NCI-H2196 (cell line): ENCODE results near the gene ZSCAN10.
"Not testable (repeated sequence)": the region's sequence is repeated elsewhere in the genome, so short reads cannot be mapped to it uniquely, and the experiment has no call there.

Experiments
- DNase-seq: peaks from one replicate; lab custom pipeline; 2025; ENCODE audit not compliant: unreplicated experiment; lab: John Stamatoyannopoulos, UW

ZSCAN10 gene

GRCh38 chr16:3098459-3099394, at the start of gene ZSCAN10:
TSS of gene ZSCAN10 (minus strand) at chr16:3099294. CDS start at chr16:3092937, 6,357 bp downstream.
- no peak for DNase-seq

GRCh38 chr16:3148256-3149192, 49.4 kb upstream of the ZSCAN10 start:
- no peak for DNase-seq

GRCh38 chr16:3147757-3148104, 48.6 kb upstream of the ZSCAN10 start:
- no peak for DNase-seq

GRCh38 chr16:3147046-3147756, 48.1 kb upstream of the ZSCAN10 start:
- no peak for DNase-seq

GRCh38 chr16:3145660-3146059, 46.6 kb upstream of the ZSCAN10 start:
- DNase-seq: no peak

- no peak for DNase-seq
Observed at GRCh38 chr16:3145151-3145550, 46.1 kb upstream of the ZSCAN10 start.

GRCh38 chr16:3144321-3144983, 45.4 kb upstream of the ZSCAN10 start:
- no peak for DNase-seq

- no peak for DNase-seq
Observed at GRCh38 chr16:3143598-3144320, 44.7 kb upstream of the ZSCAN10 start.

GRCh38 chr16:3143189-3143588, 44.1 kb upstream of the ZSCAN10 start:
- DNase-seq: no peak

GRCh38 chr16:3142770-3143169, 43.7 kb upstream of the ZSCAN10 start:
- DNase-seq: no peak

GRCh38 chr16:3142327-3142726, 43.2 kb upstream of the ZSCAN10 start:
- no peak for DNase-seq

GRCh38 chr16:3141781-3142311, 42.8 kb upstream of the ZSCAN10 start:
- no peak for DNase-seq

GRCh38 chr16:3140603-3141427, 41.7 kb upstream of the ZSCAN10 start:
- no peak for DNase-seq

- not testable (repeated sequence) for DNase-seq
Observed at GRCh38 chr16:3139561-3139960, 40.5 kb upstream of the ZSCAN10 start.

- no peak for DNase-seq
Observed at GRCh38 chr16:3138823-3139426, 39.8 kb upstream of the ZSCAN10 start.

GRCh38 chr16:3138342-3138741, 39.2 kb upstream of the ZSCAN10 start:
- DNase-seq: no peak

GRCh38 chr16:3137267-3137666, 38.2 kb upstream of the ZSCAN10 start:
- DNase-seq: no peak

GRCh38 chr16:3135126-3135715, 36.1 kb upstream of the ZSCAN10 start:
- no peak for DNase-seq
